Subcutaneous abdominal adipose tissue (tissue), 5 donors: ENCODE data around the gene XRN2.

Experiments used
- H3K27ac ChIP-seq: one replicate; pipeline ENCODE4 v1.7.0; 2013; ENCODE audit warnings: low read depth, mild to moderate bottlenecking, inconsistent platforms, low read length, moderate library complexity
- H3K27me3 ChIP-seq, 5 donors: one replicate each; pipeline ENCODE4 v1.7.0; 2013; ENCODE audit warnings: low read length in 5 of 5, inconsistent platforms in 1 of 5; ENCODE audit not compliant: control insufficient read depth in 5 of 5, insufficient read depth in 4 of 5
- H3K36me3 ChIP-seq, 5 donors: one replicate each; pipeline ENCODE4 v1.7.0; 2013; ENCODE audit warnings: low read length in 5 of 5; ENCODE audit not compliant: control insufficient read depth in 5 of 5, insufficient read depth in 5 of 5
- H3K4me1 ChIP-seq, 5 donors: one replicate each; pipeline ENCODE4 v1.7.0; 2013; ENCODE audit warnings: low read length in 5 of 5, mild to moderate bottlenecking in 3 of 5, moderate library complexity in 1 of 5; ENCODE audit not compliant: control insufficient read depth in 5 of 5, insufficient read depth in 5 of 5
- H3K4me3 ChIP-seq, 5 donors: one replicate each; pipeline ENCODE4 v1.7.0; 2013; ENCODE audit warnings: low read length in 5 of 5, low read depth in 1 of 5
- H3K9ac ChIP-seq, 5 donors: one replicate each; pipeline ENCODE4 v1.7.0; 2013; ENCODE audit warnings: low read length in 5 of 5, mild to moderate bottlenecking in 4 of 5, moderate library complexity in 3 of 5
- H3K9me3 ChIP-seq, 5 donors: one replicate each; pipeline ENCODE4 v1.7.0; 2013; ENCODE audit warnings: low read length in 5 of 5; ENCODE audit not compliant: control insufficient read depth in 5 of 5
- donor health status: healthy.
- donor health status: healthy.
- donor health status: healthy.
- donor health status: healthy.
- donor health status: healthy.

Gene XRN2

GRCh38 chr20:21378259-21378658, 75.1 kb downstream of the XRN2 start:
- H3K27me3 ChIP-seq: no peaks in the 10 kb centered on the region
- H3K27ac ChIP-seq: no peak overlapping the region
- H3K9me3 ChIP-seq: no peaks in the 10 kb centered on the region
- no peak overlapping the region for H3K9ac ChIP-seq
- H3K4me3 ChIP-seq: no peak overlapping the region
- H3K36me3 ChIP-seq: peaks cover 16 to 32% (median 28%) of the 10 kb centered on the region in 5 donors
- peaks cover 0 to 13% (median 3%) of the 10 kb centered on the region in 5 donors for H3K4me1 ChIP-seq

DNA sequence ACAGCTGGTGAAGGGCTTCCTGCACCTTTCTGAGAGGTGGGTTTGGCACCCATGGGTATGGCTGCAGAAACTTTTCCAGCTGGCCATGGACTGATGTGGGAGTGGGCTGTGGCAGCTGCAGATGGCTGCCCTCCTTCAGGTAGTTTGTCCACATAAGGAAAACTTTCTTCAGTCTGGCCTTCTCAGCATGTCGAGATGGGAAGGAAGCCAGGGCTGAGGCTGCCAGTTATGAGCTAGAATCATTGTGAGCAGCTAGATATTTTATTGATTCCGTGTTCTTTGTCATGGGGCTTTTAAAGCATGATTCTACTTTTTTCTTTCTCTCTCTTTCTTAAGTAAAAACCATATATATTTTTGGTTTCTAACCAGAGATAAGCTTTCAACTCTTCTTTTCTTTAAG, 77.6 kb downstream of the XRN2 start:
- peaks cover 27 to 46% (median 41%) of the 10 kb centered on the region in 5 donors for H3K36me3 ChIP-seq
- no peaks in the 10 kb centered on the region for H3K9me3 ChIP-seq
- H3K4me3 ChIP-seq: no peak overlapping the region
- H3K9ac ChIP-seq: no peak overlapping the region
- no peaks in the 10 kb centered on the region for H3K4me1 ChIP-seq
- H3K27me3 ChIP-seq: no peaks in the 10 kb centered on the region
- no peak overlapping the region for H3K27ac ChIP-seq

GRCh38 chr20:21381619-21382018, 78.5 kb downstream of the XRN2 start:
- H3K36me3 ChIP-seq: peaks cover 32 to 52% (median 43%) of the 10 kb centered on the region in 5 donors
- no peaks in the 10 kb centered on the region for H3K4me1 ChIP-seq
- no peak overlapping the region for H3K4me3 ChIP-seq
- no peaks in the 10 kb centered on the region for H3K9me3 ChIP-seq
- H3K27ac ChIP-seq: no peak overlapping the region
- H3K9ac ChIP-seq: no peak overlapping the region
- H3K27me3 ChIP-seq: no peaks in the 10 kb centered on the region

DNA sequence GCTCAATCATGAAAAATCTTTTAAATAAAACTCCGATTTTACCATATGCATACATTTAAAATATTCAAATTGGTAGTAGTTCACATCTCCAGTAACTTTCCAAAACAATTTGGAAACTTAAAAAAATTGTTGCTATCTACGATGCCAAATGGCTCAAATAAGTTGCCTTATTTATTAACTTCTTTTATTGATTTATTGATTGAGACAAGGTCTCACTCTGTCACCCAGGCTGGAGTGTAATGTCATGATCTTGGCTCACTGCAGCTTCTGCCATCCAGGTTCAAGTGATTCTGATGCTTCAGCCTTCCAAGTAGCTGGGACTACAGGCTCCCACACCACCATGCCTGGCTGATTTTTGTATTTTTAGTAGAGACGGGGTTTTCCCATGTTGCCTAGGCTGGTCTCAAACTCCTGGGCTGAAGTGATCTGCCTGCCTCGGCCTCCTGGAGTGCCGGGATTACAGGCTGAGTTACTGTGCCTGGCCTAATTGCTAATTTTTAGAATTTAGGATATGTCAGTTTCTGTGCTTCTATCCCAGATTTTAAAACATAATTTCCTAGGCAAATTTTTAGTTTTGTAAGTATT, 81.3 kb downstream of the XRN2 start:
- H3K27me3 ChIP-seq: no peaks in the 10 kb centered on the region
- H3K9ac ChIP-seq: no peak overlapping the region
- H3K36me3 ChIP-seq: peaks cover 39 to 64% (median 50%) of the 10 kb centered on the region in 5 donors
- peaks cover 0 to 9% (median 0%) of the 10 kb centered on the region in 5 donors for H3K4me1 ChIP-seq
- H3K9me3 ChIP-seq: no peaks in the 10 kb centered on the region
- no peak overlapping the region for H3K27ac ChIP-seq
- no peak overlapping the region for H3K4me3 ChIP-seq

GRCh38 chr20:21386111-21386510, 83.0 kb downstream of the XRN2 start:
- Histone ChIP-seq H3K9ac (no peak overlapping the region), H3K36me3 (peaks cover 41 to 67% (median 45%) of the 10 kb centered on the region in 5 donors)

GRCh38 chr20:21387528-21387927, 84.4 kb downstream of the XRN2 start:
- Histone ChIP-seq H3K9ac (no peak overlapping the region), H3K9me3 (no peaks in the 10 kb centered on the region), H3K4me1 (peaks cover 0 to 15% (median 4%) of the 10 kb centered on the region in 5 donors), H3K27ac (no peak overlapping the region), H3K4me3 (no peak overlapping the region), H3K36me3 (peaks cover 35 to 62% (median 39%) of the 10 kb centered on the region in 5 donors), H3K27me3 (peaks cover 6 to 11% (median 9%) of the 10 kb centered on the region in 5 donors)

More at GRCh38 chr20:21386111-21386510, 83.0 kb downstream of the XRN2 start:
- Histone ChIP-seq H3K27ac (no peak overlapping the region), H3K9me3 (no peaks in the 10 kb centered on the region), H3K4me1 (peaks cover 0 to 9% (median 0%) of the 10 kb centered on the region in 5 donors), H3K4me3 (no peak overlapping the region), H3K27me3 (no peaks in the 10 kb centered on the region)

DNA sequence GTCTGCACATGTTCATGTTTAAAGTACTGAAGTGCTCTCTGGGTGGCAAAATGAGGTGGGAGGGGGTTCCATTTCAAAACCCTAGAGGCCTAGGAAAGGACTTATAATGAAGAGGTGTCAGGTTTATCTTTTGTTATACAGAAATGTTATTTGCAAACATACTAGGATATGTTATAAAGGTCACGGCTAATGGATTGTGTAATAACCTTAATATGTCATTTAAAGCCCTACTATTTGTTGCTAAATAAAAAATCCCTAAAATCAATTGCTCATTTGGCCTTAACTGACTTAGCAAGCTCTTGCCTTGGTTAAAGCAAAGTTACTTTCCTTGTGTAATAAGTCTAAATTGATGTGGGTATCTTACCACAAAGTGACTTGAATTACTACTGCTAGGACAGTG, 85.4 kb downstream of the XRN2 start:
- no peak overlapping the region for H3K9ac ChIP-seq
- H3K27me3 ChIP-seq: peaks cover 12 to 20% (median 18%) of the 10 kb centered on the region in 5 donors
- H3K4me1 ChIP-seq: peaks cover 0 to 15% (median 4%) of the 10 kb centered on the region in 5 donors
- H3K36me3 ChIP-seq: peaks cover 28 to 53% (median 30%) of the 10 kb centered on the region in 5 donors
- no peaks in the 10 kb centered on the region for H3K9me3 ChIP-seq
- no peak overlapping the region for H3K27ac ChIP-seq
- no peak overlapping the region for H3K4me3 ChIP-seq

DNA sequence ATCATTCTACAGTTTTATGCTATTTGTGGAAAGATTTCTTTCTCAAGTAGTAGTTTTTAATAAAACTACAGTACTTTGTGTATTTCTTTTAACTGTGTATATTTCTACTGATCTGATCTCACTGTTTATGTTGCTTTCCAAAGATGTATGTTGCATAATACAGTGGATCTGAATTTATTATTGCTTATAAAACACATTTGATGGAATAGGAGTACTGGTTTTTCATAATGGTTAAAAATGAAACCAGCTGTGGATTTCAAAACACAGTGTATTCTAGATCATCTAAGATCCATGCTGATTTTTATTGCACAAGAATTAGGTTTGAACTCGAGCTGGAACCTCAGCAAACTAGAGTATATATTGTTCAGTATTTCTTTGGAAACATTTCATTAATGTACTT, 86.2 kb downstream of the XRN2 start:
- Histone ChIP-seq H3K9ac (no peak overlapping the region), H3K4me3 (no peak overlapping the region), H3K4me1 (peaks cover 0 to 15% (median 4%) of the 10 kb centered on the region in 5 donors), H3K27ac (no peak overlapping the region), H3K9me3 (no peaks in the 10 kb centered on the region), H3K27me3 (peaks cover 16 to 28% (median 23%) of the 10 kb centered on the region in 5 donors), H3K36me3 (peaks cover 22 to 45% (median 23%) of the 10 kb centered on the region in 5 donors)

- Histone ChIP-seq H3K27me3 (peaks cover 26 to 40% (median 34%) of the 10 kb centered on the region in 5 donors), H3K9ac (no peak overlapping the region), H3K27ac (no peak overlapping the region), H3K4me3 (no peak overlapping the region), H3K4me1 (peaks cover 0 to 17% (median 7%) of the 10 kb centered on the region in 5 donors), H3K36me3 (peaks cover 19 to 40% (median 20%) of the 10 kb centered on the region in 5 donors), H3K9me3 (no peaks in the 10 kb centered on the region)
Measured at GRCh38 chr20:21390768-21391167, 87.6 kb downstream of the XRN2 start.

DNA sequence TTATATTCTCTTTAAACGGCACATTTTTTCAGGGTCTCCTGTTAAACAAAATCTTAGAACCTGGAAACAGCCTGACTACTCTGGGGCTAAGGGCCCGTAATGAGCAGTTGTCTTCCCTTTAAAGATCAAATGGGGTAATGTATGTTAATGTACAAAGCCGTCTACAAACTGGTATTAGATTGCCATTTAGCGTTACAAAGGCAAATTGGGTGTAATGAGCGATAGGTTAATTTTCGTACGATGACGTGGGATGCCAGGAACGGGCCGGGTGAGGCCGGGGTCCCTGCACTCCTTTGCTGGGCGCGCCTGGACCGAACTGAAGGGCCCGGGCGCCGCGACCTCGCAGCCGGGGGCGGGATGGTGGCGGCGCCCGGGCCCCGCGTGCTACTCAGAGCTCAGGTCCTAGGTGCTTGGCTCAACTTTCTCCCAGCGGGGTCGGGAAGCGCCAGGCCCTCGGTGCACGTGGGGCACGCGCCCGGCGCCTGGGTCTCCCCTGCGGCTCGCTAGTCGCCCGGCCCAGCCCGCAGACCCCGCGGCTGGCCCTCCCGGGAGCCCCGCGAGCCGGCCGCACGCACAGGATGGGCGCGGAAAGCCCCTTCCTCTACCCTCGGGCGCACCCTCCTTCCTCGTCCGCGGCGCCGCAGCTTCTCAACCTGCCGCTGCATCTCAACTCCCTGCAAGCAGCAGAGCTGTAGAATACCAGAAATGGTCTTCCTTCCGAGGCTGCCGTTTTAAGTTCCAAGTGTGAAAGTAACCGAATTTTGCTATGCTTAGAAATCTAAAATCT, 88.2 kb downstream of the XRN2 start:
- Histone ChIP-seq H3K9me3 (no peaks in the 10 kb centered on the region), H3K9ac (no peak overlapping the region), H3K27ac (no peak overlapping the region), H3K36me3 (peaks cover 15 to 34% (median 16%) of the 10 kb centered on the region in 5 donors), H3K27me3 (peaks cover 31 to 46% (median 40%) of the 10 kb centered on the region in 5 donors), H3K4me1 (peaks cover 0 to 22% (median 13%) of the 10 kb centered on the region in 5 donors), H3K4me3 (no peak overlapping the region)
